Anterior cingulate cortex (tissue), 58 donors: ENCODE measurements around the gene SLC2A2.

Experiments used
- DNase-seq, 58 donors: peaks; one replicate each; lab custom pipeline; 2025; lab: John Stamatoyannopoulos, UW

Gene SLC2A2

GRCh38 chr3:170947018-170947769 lies 79.3 kb downstream of the SLC2A2 start:
- DNase-seq: no peak
